Neural progenitor cell (in vitro differentiated cells): ENCODE data around the gene FAM98B. TPM values are rescaled to one million over a fixed set of nuclear protein-coding genes. Genes with fewer than 3 reads are reported as not detected.

Experiments
- DNase-seq: peaks from one replicate; pipeline ENCODE4 v3.0.0-alpha.2; 2016; ENCODE audit warnings: low spot score
- H2AFZ ChIP-seq: fragments of 200-600 bp; sonication (generic); replicated peaks from 2 replicates; pipeline ENCODE4 v1.6.1; 2016; ENCODE audit warnings: antibody characterized with exemption
- H3F3A ChIP-seq: fragments of 200-600 bp; sonication (generic); 2 replicates; pipeline ENCODE4 v1.6.1; 2016; ENCODE audit warnings: antibody characterized with exemption, low read depth
- H3K27ac ChIP-seq: fragments of 200-600 bp; sonication (generic); 2 replicates; pipeline ENCODE4 v1.5.1; 2016; ENCODE audit warnings: mild to moderate bottlenecking
- H3K27me3 ChIP-seq: fragments of 200-600 bp; sonication (generic); 2 replicates; pipeline ENCODE4 v1.6.1; 2016; ENCODE audit warnings: mild to moderate bottlenecking, moderate library complexity
- H3K36me3 ChIP-seq: fragments of 200-600 bp; sonication (generic); 2 replicates; pipeline ENCODE4 v1.5.1; 2016
- H3K4me1 ChIP-seq: fragments of 200-600 bp; sonication (generic); 2 replicates; pipeline ENCODE4 v1.6.1; 2016; ENCODE audit warnings: mixed run types
- H3K4me2 ChIP-seq: fragments of 200-600 bp; sonication (generic); 2 replicates; pipeline ENCODE4 v1.6.1; 2016
- H3K4me3 ChIP-seq: fragments of 200-600 bp; sonication (generic); 2 replicates; pipeline ENCODE4 v1.5.1; 2016
- H3K79me2 ChIP-seq: fragments of 200-600 bp; sonication (generic); 2 replicates; pipeline ENCODE4 v1.6.1; 2016; ENCODE audit warnings: low read depth
- H3K9ac ChIP-seq: fragments of 200-600 bp; sonication (generic); 2 replicates; pipeline ENCODE4 v1.6.1; 2016
- H3K9me3 ChIP-seq: fragments of 200-600 bp; sonication (generic); 2 replicates; pipeline ENCODE4 v1.5.1; 2016; ENCODE audit warnings: low read depth
- H4K20me1 ChIP-seq: fragments of 200-600 bp; sonication (generic); 2 replicates; pipeline ENCODE4 v1.6.1; 2016; ENCODE audit warnings: low read depth
- H3K27ac Mint-ChIP-seq: 3 replicates; pipeline ENCODE4 v1.8.0; 2021; ENCODE audit warnings: mixed read lengths
- H3K27me3 Mint-ChIP-seq: 2 replicates; pipeline ENCODE4 v1.8.0; 2022; ENCODE audit warnings: low read depth, mild to moderate bottlenecking, inconsistent platforms, moderate library complexity, mixed read lengths; ENCODE audit not compliant: insufficient read depth
- H3K36me3 Mint-ChIP-seq: 3 replicates; pipeline ENCODE4 v1.8.0; 2021; ENCODE audit warnings: mixed read lengths
- H3K4me1 Mint-ChIP-seq: 3 replicates; pipeline ENCODE4 v1.8.0; 2021; ENCODE audit warnings: mixed read lengths
- H3K4me3 Mint-ChIP-seq: 3 replicates; pipeline ENCODE4 v1.8.0; 2021; ENCODE audit warnings: mild to moderate bottlenecking, moderate library complexity, mixed read lengths
- H3K9me3 Mint-ChIP-seq: 3 replicates; pipeline ENCODE4 v1.8.0; 2020; ENCODE audit warnings: mixed read lengths
- CTCF ChIP-seq: fragments of 200-600 bp; sonication (generic); IDR thresholded peaks from 2 replicates; pipeline ENCODE4 v1.5.1; 2017; ENCODE audit warnings: antibody characterized with exemption, mild to moderate bottlenecking
- EZH2 ChIP-seq: fragments of 200-600 bp; sonication (generic); IDR thresholded peaks from 2 replicates; pipeline ENCODE4 v1.6.1; 2017; ENCODE audit warnings: antibody characterized with exemption, mild to moderate bottlenecking, moderate library complexity
- EZH2phosphoT487 ChIP-seq: fragments of 200-600 bp; sonication (generic); IDR thresholded peaks from 2 replicates; pipeline ENCODE4 v1.6.1; 2017; ENCODE audit warnings: antibody characterized with exemption
- total RNA-seq: library from RNA; depleted of rRNA; stranded (reverse); fragments of >200 nt; gene quantifications from 2 replicates; pipeline ENCODE4 v1.2.3, GENCODE V29; 2015; ENCODE audit warnings: low replicate concordance

Gene FAM98B
- total RNA-seq, 1 donor from 2014 or later: 31.4 TPM

GRCh38 chr15:38535491-38536200 lies 81.7 kb downstream of the FAM98B start:
- TF ChIP-seq CTCF (no peak), EZH2 (no peak), EZH2phosphoT487 (no peak)
- Mint-ChIP-seq H3K4me3 (no peak overlapping the region), H3K4me1 (peaks cover 21% of the 10 kb centered on the region)

GRCh38 chr15:38536201-38536676 lies 82.3 kb downstream of the FAM98B start:
- H4K20me1 ChIP-seq: no peaks in the 10 kb centered on the region
- H3K4me2 ChIP-seq: no peak overlapping the region
- Mint-ChIP-seq H3K27ac (no peak overlapping the region), H3K27me3 (peaks cover 6% of the 10 kb centered on the region), H3K9me3 (no peaks in the 10 kb centered on the region), H3K4me1 (peaks cover 21% of the 10 kb centered on the region), H3K4me3 (no peak overlapping the region), H3K36me3 (peaks cover 2% of the 10 kb centered on the region)
- no peak overlapping the region for H3K27ac ChIP-seq
- H3K36me3 ChIP-seq: no peaks in the 10 kb centered on the region
- no peaks in the 10 kb centered on the region for H3K27me3 ChIP-seq
- no peaks in the 10 kb centered on the region for H3F3A ChIP-seq
- H3K79me2 ChIP-seq: no peaks in the 10 kb centered on the region
- H2AFZ ChIP-seq: no peak overlapping the region
- H3K4me3 ChIP-seq: no peak overlapping the region
- no peak overlapping the region for H3K9ac ChIP-seq
- TF ChIP-seq EZH2phosphoT487 (no peak), CTCF (no peak), EZH2 (no peak)
- peaks cover 5% of the 10 kb centered on the region for H3K4me1 ChIP-seq
- DNase-seq: no peak
- no peaks in the 10 kb centered on the region for H3K9me3 ChIP-seq

More at GRCh38 chr15:38535491-38536200, 81.7 kb downstream of the FAM98B start:
- H3K4me3 ChIP-seq: no peak overlapping the region
- H3K9me3 ChIP-seq: no peaks in the 10 kb centered on the region
- no peak overlapping the region for H2AFZ ChIP-seq
- no peak overlapping the region for H3K9ac ChIP-seq
- no peak overlapping the region for H3K27ac ChIP-seq
- H3K4me2 ChIP-seq: no peak overlapping the region
- H3K27ac Mint-ChIP-seq: no peak overlapping the region
- no peaks in the 10 kb centered on the region for H3K27me3 ChIP-seq
- H3F3A ChIP-seq: no peaks in the 10 kb centered on the region
- peaks cover 2% of the 10 kb centered on the region for H3K36me3 Mint-ChIP-seq
- no peaks in the 10 kb centered on the region for H4K20me1 ChIP-seq
- DNase-seq: no peak
- no peaks in the 10 kb centered on the region for H3K36me3 ChIP-seq
- H3K27me3 Mint-ChIP-seq: peaks cover 6% of the 10 kb centered on the region
- peaks cover 5% of the 10 kb centered on the region for H3K4me1 ChIP-seq
- no peaks in the 10 kb centered on the region for H3K79me2 ChIP-seq
- H3K9me3 Mint-ChIP-seq: no peaks in the 10 kb centered on the region

Other genes with a start within 250 kb of the FAM98B start
- gene SPRED1, start 201.3 kb upstream of the FAM98B start, total RNA-seq: 32.3 and 49.3 TPM in 2 replicates
- 2.5 and 3.8 TPM in 2 replicates for gene RASGRP1, start 110.7 kb downstream of the FAM98B start, total RNA-seq